K562 (cell line): Measurements from ENCODE around the gene RSPRY1.

ENCODE experiments used
- CREB5 ChIP-seq: fragments of 250-450 bp; sonication (Bioruptor Pico); IDR thresholded peaks from 2 replicates; pipeline ENCODE4 v1.5.0; 2020; ENCODE audit warnings: mild to moderate bottlenecking
- ILF3 ChIP-seq: fragments of 450-650 bp; IDR thresholded peaks from 2 replicates; pipeline ENCODE4 v1.6.1; 2018; ENCODE audit warnings: antibody characterized with exemption, mild to moderate bottlenecking, moderate library complexity, borderline replicate concordance
- NCOA2 ChIP-seq, 2 experiments: fragments of 450-650 bp; IDR thresholded peaks; 2 replicates each; pipeline ENCODE4 v1.6.1; 2018; ENCODE audit warnings: mild to moderate bottlenecking in 2 of 2, moderate library complexity in 1 of 2; ENCODE audit not compliant: partially characterized antibody in 2 of 2
- POLR2A ChIP-seq: fragments of 450-650 bp; conservative IDR thresholded peaks from 2 replicates; pipeline ENCODE4 v1.6.1; 2016
- POLR2AphosphoS5 ChIP-seq: IDR thresholded peaks from 2 replicates; pipeline ENCODE4 v1.6.1; 2011; ENCODE audit warnings: mild to moderate bottlenecking, low read depth, low read length, moderate library complexity; ENCODE audit not compliant: control insufficient read depth, insufficient read depth
- SRSF3 ChIP-seq: fragments of 200-400 bp; formaldehyde crosslinking; IDR thresholded peaks from 2 replicates; pipeline ENCODE4 v1.6.1; 2016; ENCODE audit warnings: mild to moderate bottlenecking, low read length, moderate library complexity; ENCODE audit not compliant: insufficient read depth
- ZNF165 ChIP-seq: fragments of 250-450 bp; sonication (Bioruptor Pico); IDR thresholded peaks from 2 replicates; pipeline ENCODE4 v1.4.0; 2020; ENCODE audit warnings: borderline replicate concordance
- ZNF239 ChIP-seq: fragments of 250-450 bp; sonication (Bioruptor Pico); IDR thresholded peaks from 2 replicates; pipeline ENCODE4 v1.4.0; 2020; ENCODE audit warnings: mild to moderate bottlenecking

- TF ChIP-seq POLR2AphosphoS5 (no peak), ZNF239 (CRISPR knock-in tag) (no peak), ILF3 (no peak), ZNF165 (no peak), POLR2A (no peak), NCOA2 (IDR thresholded peaks at IDR 0.05; ENCODE audit: partially characterized antibody in 2 of 2) (no peak), SRSF3 (no peak), CREB5 (CRISPR knock-in tag) (no peak)
These were observed 49.9 kb downstream of the RSPRY1 start for GRCh38 chr16:57236022-57236350.
